HG03442 (cell line): ENCODE measurements around the gene DUSP7.

Experiments used
- ATAC-seq: cut with Tn5 transposase; IDR thresholded peaks from one replicate; pipeline ENCODE4 v1.9.1; 2021; ENCODE audit warnings: mild to moderate bottlenecking, moderate library complexity; ENCODE audit not compliant: unreplicated experiment

DUSP7 gene

DNA sequence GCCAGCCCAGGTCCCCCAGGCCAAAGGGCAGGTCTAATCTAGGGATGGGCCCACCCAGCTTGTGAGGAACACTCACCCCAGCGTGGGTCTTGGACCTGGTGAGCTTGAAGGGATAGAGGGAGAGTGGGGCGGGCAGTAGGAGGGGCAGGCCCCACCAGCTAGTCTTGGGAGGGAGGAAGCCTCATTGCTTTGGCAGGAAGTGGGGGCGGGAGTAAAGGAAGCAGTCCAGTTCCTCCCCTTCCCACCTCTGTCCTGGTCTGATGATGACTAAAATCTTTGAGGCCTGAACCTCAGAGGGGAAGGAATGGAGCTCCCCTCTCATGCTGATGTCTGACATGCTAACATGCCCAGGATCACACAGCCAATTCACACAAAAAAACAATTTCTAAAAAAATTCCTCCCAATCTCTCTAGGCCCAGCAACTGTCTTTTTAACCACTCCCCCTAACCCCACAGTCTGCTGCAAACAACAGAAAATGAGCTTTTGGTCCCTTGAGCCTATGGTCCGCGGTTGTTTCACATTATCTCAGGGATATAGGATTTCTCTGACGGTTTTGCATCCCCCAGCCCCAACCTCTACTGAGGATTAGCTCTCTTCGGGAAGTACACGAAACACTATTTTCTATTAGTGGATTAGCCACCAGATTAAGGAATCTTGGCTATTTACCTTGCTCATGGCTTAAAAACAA lies 30.7 kb upstream of the DUSP7 start:
- no peak for ATAC-seq

DNA sequence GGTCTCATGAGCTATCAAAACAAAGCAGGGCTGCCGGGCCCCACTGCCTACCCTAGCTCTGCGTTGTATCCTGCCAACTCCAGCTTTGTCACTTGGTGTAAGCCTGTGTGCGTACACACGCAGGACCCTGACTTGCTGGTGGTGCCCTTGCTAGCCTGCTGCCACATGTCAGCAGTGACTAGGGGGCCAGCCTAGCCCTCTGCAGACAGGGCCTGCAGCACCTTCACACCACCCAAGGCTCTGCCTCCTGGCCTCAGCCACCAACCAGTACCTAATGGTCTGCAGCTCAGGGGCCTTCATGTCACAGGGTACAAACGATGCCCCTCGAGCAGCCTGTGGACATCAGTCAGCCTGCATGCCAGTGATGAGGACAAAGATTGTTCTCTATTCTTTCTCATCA lies 30.1 kb upstream of the DUSP7 start:
- no peak for ATAC-seq

DNA sequence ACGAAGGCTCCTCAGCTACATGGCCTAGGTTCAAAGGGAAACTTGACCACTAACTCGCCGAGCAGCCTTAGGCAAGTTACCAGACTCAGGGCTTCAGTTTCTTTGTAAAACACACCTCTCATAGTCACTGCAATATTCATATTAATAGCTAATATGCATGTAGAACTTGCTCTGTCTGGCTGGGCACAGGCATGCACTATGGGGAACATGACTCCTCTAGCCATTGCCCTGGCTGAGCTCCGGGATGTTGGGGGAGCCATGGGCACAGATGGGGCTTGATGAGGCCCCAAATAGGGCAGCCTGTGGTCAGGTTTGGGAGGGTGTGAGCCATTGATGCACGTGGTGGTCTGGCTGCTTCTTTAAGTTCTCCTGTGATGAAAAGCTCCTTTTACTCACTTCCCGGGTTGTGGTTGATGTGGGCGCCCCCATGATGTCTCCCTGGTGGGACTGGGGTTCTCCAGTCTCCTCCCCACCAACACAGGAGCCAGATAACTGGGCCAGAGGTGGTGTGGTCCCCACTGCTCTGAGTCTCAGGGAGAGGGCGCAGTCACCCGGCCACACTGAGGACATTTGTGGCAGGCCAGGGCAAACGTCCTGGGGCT lies 29.4 kb upstream of the DUSP7 start:
- no peak for ATAC-seq

DNA sequence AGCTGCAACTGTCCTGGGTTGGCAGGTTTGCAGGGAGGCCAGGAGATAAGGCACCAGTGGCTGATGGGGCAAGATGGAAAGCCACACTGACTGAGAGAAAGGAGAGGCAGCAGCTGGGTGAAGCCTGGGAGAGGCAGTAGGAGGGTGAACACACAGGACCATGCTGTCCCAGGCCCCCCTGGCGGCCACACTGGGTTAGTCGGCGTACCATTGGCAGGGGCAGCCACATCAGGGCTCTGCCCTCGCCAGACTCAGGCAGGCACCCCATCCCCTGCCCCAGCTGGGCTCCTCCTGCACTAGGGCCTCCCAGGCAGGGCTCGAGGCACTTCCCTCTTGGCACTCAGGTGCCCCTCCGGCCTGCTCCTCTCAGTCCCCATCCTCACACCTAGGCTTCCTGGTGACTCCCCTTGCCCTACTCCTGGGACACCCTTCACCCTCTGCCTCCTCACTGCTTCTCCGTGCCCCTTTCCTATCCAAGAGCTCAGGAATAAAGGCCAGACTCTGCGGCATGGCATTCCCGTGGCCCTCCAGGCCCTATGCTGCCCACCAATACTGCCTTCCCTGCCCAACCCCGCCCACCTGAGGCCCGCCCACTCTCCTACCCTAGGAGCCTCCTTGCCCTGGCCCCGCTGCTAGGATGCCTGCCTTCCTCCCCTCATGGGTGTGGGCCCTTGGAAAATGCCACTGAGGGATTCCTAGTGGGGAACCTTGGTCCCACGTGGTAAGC lies 28.7 kb upstream of the DUSP7 start:
- ATAC-seq: no peak

DNA sequence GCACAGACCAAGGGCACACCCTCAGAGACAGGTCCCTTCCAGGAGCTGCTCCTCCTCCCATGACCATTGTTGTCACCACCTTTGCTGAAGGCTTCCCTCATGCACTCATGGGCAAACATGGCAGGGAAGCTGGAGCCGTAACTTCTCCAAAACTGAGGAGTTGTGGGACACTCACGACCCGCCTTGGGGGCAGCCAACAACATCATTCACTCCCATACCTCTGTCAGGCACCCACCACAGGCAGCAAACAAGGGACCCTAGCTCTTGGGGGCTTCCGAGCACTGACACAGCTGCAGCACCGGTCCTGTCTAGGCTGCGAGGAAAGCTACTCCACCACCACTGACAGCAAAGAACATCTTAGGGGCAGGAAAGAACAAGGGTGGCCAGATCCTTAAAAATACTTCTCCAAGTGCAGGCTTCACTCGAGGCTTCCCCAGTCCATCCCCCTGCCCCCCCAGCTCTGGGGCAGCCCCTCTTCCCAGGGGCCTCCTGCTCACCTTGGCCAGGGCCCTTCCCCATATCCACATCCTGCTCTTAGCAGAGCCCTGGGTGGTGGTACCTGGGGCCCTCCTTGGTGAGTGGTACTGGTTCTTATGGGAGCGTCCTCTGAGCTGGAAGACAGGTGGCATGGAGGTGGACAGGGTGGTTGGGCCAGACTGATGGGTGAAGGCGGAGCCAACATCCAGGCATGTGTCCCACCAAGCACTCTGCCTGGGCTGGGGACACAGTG lies 28.0 kb upstream of the DUSP7 start:
- ATAC-seq: no peak

DNA sequence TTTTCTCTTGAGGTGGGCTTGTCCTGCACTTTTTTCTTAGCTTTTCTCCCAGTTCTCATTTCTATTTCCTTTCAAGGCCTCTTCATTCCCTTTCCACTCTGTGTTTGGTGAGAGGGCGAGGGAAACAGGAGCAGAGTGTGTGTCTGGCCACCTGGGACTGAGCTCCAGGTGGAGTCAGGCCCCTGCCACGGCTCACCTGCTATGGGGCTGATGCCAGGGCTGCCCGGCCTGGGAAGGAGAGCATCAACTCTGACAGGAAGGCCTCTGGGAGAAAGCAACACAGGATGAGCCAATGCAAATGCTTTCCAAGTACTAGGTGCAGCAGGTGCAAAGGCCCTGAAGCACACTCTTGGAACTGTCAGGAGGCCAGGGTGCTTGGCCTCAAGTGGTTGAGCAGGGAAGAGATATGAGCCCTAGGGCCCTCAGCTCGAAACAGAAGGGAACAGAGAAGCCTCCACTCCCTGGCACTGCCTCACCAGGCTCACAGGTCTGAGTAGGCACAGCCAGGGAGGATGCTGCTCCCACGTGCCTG lies 27.3 kb upstream of the DUSP7 start:
- ATAC-seq: no peak

DNA sequence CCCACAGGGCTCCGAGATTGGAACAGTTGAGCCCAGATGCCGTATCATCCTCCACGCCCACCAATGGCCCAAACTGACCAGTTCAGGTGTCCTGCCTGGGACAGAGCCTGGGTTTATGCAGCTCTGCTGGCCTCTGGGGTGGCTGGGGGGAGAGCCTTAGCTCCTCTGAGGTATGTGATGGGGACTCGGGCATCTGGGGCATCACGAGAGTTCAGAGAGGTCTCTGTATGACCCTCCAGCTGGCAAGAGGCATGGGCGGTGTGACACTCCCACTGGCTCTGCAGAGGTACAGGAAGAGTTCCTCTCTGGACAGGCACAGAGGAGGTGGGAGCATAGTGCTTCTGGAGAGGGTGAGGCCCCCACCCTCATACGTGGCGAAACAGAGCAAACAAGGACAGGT lies 26.6 kb upstream of the DUSP7 start:
- ATAC-seq: no peak

DNA sequence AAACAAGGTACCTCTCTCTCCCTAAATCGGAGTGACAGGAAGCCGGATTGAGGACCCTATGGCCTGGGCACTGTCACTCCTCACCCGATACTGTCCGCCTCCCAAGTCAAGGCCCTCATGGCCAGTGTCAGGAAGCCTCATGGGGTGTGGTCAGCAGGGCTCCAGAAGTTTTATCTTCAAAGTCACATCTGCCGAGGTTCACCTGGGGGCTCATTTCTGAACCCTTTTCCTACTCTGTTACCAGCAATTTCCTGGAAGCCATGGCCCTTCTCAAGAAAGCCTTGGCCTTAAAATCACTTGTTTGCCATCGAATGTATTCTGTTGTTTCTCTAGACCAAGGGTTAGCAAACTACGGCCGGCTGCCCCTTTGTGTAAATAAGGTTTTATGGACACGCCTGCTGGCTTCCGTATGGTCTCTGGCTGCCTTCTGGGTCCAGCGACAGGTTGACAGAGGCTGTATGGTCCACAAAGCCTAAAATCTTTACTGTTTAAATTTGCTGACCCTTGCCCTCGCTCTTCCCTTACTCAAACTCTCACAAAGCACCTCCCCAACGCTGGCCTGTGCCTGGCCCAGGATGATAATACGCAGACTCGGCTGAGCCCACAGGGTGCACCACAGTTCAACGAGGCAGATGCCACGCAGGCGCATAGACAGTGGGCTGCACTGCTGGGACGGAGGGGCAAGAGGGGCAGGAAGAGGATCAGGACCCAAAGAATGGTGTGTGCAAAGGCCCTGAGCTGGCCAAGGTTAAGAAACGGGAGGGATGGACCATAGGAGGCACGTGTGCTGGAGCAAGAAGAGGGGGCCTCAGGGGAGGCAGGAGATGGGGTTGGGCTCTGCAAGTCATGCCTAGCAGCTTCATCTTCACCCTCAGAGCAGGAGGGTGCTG lies 24.7 kb upstream of the DUSP7 start:
- no peak for ATAC-seq

DNA sequence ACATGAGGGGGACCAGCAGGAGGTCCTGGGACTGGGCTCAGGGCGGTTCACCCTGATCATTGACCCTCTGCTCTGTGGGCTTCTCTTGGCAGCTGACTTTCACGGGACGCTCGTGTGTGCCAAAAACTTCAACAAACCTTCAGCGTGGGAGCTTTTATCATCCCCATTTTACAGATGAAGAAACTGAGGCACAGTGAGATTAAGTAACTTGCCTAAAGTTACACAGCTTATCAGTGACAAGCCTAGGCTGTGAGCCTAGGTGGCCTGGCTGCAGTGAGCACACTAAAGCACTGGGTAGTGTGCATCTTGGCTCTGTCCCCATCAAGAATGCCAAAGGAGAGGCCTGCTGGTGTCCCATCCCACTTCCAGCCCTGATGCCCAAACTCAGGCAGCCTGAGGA lies 23.6 kb upstream of the DUSP7 start:
- ATAC-seq: no peak

DNA sequence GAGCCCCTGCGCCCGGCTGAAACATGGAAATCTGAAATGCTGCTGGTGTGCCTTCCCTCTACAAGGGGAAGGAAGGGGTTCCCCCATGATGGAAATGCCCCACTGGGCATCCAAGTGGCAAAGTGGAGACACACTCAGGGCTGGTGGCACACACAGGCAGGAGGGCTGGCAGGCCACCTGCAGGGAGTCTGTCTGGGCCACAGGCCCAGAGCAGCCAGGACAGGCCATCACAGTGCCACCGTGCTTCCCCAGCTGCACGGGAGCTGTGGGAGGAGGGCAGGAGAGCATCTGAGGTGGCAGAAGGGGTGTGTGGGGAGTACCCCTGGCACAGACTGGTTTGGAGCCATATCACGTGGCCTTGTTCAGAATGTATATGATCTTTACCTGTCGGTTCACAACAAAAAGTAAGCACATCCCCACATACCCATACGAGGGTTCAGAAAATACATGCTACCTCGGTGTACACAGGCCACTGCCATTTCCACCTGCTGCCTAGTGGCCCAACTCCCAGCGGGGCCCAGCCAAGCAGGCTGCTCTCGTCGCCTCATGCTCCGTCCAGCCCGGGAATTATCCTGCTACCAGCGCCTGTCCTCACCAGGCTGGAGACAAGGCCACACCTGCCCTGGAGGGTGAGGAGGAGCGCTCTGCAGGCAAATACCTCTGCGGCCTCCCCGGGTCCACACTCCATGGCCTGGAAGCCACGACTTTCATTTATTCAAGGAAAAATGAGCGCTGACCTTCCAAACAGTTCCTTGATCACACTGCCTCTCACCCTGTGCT lies 22.6 kb upstream of the DUSP7 start:
- no peak for ATAC-seq

DNA sequence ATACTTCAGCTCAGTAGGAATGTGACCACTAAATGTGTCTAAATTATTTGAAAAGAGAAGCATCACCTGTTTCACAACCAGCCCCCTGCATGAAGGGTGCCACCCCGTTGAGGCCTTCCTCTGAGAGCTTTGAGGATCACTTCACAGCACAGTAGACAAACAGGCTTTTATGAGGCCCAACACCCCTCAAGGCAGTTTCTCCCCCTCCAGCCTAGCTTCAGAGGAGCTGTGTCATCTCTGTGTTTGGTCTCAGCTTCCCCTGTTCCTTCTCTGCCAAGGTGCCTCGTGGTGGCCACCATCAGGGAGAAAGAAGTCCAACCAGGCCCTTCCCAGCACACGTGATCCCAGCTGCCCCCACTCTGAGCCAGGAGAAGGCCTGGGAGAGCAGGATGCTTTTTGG lies 21.6 kb upstream of the DUSP7 start:
- ATAC-seq: no peak

DNA sequence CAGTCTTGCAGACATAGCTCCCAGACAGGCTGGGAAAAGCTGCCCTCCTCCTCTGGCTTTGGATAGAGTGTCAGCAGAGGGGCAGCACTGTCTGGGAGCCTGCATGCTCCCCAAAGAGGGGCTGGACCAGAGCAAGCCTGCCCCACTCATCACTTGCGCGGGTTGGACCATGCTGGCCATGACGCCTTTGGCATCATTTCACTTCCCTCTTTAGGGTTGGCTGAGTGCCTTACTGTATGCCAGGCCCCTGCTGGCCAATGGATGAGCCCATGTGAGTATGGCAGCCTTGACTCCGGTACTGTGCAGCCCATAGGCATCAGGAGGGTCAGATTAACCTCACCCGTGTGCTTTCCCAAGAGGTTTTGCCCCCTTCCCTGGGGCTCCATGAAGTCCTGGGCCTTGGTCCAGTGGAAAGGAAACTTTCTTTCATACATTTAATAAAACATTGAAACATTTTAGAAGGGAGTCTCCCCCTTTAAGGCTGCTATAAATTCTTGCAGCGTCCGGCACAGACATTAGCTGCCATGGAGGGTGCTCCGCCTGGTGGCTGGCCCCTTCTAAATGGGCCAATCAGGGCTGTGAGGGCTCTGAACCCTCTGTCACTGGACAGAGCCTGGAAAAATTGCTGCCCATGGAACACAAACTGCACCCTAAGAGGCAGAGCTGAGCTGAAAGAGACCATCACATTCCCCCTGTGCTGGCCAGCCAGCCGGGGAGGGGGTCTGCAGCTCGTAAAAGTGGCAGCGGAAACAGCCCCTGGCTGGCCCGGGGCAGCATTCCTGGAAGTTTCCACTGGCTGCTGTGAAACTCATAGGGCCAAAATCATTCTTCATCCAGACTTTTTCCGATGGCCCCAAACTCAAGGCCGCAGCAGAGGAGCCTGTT lies 20.8 kb upstream of the DUSP7 start:
- ATAC-seq: no peak

DNA sequence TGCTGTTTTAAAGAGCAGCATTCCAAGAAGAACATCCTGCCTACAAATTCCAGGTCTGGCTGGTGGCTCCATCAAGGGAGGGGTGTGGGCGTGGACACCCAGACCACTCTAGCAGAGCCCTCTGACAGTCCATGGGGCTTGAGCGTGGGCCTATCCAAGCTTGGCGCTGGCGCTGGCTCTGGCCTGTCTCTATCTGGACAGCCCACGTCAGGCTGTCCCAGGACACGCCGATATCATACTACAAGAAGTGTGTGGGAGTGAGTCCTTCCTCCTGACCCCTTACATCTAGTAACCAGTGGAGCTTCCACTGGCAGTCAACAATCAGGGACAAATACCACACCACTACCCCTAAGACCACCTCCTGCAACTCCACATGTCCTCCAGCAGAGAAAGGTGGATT lies 17.1 kb upstream of the DUSP7 start:
- ATAC-seq: no peak

DNA sequence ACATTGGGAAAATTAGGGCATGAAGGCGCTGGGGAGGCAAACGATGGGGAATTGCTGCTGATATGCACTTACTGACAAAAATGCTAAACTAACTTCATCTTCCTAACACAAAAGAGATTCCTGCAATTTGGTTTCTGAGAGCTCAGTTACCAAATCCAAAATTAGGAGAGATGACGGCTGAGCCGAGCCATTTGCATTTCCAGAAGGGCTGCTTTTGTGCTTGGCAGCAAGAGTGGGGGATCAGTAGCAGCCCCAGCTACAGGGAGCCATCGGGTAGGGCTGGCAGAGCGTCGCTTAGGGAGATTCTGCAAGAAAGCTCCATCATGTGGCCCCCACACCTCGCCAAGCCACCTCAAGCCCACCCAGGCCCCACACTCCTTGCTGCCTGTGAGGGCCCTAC lies 16.1 kb upstream of the DUSP7 start:
- no peak for ATAC-seq

DNA sequence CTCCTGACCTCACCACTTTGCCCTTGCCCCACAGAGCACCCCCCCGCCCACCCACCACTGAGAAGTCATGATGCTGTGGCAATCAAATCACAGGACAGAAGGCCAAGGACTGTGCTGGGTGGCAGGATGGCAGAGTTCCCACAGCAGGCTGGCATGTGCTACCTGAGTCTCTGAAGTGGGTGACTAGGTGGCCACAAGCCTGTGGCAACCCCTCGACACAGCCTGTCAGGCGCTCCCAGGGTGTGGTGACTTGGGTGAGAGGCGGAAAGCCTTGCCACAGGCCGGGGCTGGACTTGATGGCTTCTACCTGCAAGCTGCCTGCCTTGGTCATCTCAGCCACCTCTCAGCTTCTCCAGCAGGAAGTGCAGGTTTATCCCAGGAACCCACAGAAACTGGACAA lies 15.6 kb upstream of the DUSP7 start:
- ATAC-seq: no peak

DNA sequence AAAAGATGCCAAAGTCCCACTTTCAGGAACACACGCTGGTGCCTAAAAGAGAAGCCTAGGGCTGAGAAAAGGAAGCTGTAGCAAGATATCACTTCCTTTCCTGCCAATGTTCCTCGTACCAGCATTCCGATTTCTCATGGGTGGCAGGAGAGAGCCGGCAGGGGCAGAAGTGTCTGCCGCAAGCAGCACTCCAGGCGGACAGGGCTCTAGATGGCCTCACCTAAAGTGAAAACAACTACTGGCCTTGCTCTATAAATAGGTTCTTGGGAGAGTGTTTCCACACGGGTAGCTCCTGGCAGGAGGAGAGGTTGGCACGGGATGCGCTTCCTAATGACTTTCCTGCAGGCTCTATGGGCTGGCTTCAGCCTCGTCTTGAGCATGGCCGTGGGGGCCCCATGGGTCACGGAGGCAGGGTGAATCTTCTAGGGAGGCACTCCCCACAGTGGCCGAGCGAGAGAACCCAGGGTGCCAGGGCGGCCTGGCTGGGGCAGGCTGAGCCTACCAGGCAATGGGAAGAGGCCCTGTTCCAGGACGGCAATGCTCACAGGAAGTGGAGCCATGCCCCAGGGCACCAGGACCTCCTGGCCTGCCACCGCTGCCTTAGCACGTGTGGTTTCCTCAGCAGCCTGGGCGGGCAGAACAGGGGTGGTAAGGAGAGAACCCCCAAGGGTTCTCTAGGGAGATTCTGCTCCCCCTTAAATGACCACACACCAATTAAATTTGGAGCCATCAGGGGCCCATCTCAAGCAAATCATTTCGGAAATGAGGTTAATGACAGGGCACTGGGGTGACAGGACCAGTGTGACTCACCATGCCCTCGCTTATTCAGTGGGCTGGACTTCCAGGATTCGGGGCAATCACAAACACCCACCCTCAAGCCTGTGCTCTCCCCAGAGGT lies 14.6 kb upstream of the DUSP7 start:
- no peak for ATAC-seq

DNA sequence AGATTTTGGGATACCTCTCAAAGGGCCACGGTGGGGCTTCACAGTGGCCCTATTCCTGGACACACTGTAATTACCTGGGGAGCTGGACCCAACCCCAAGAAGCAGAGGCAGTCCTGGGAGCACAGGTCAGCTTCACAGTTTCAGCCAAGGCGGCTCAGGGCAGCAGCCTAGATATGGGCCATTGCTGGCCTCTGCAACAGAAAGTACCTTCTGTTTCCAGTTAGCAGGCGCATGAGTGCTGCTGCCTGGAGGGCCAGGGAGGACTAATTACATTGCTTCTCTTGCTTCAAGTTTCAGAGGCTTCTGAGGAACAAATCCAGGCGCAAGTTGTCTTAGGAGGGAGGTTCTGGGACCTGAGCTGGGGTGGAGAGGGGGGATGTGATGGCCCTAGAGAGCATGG lies 13.5 kb upstream of the DUSP7 start:
- no peak for ATAC-seq

DNA sequence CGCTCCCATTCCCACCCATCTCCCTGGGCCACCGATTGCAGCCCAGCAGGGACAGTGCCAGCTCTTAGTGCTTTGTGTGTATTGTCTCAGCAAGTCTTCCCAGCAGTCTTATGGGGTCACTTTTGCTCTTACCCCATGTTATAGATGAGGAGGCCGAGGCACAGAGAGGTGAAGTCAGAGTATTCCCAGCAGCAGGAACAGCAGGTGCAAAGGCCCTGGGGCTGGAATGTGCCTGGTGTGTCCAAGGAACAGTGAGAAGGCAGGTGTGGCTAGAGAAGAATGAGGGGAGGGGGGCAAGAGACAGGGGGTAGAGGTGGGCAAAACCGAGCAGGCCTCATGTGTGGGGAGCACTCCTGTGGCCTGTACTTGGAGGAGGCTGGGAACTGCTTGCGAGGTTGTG lies 12.8 kb upstream of the DUSP7 start:
- no peak for ATAC-seq
